CD4-positive, alpha-beta T cell (primary cell): Measurements from ENCODE around the gene NMBR. TPM values are rescaled to one million over a fixed set of nuclear protein-coding genes. Genes with fewer than 3 reads are reported as not detected.

ENCODE experiments used
- ATAC-seq: fragments of 200-7000 bp; cut with Tn5 transposase; one replicate; pipeline ENCODE4 v1.10.0; 2022; ENCODE audit warnings: mild to moderate bottlenecking; ENCODE audit not compliant: poor library complexity
- CTCF ChIA-PET: fragments of 350-600 bp; sonication (Branson Sonifier 250); formaldehyde crosslinking; loops from one replicate; lab custom pipeline; 2021; ENCODE audit warnings: antibody characterized with exemption, inconsistent platforms; lab: Charles Lee
- POLR2A ChIA-PET: fragments of 350-600 bp; sonication (Branson Sonifier 250); formaldehyde crosslinking; loops from one replicate; lab custom pipeline; 2021; ENCODE audit warnings: antibody characterized with exemption, inconsistent platforms; lab: Charles Lee
- DNase-seq, 14 experiments: peaks; one replicate each; pipeline ENCODE4 v3.0.0-alpha.2; 2013 to 2020; ENCODE audit warnings: mixed read lengths in 2 of 14
- H3K27ac ChIP-seq, 2 donors: one replicate each; pipeline versions ENCODE4 v1.5.1 to v1.7.0; 2013; ENCODE audit warnings: low read length in 2 of 2, low read depth in 1 of 2, mild to moderate bottlenecking in 1 of 2
- H3K27me3 ChIP-seq, 2 experiments: 1 replicate in 1 of 2; 2 replicates in 1 of 2; pipeline versions ENCODE4 v1.6.1 to v1.7.0; 2013; ENCODE audit warnings: low read length in 2 of 2, control low read depth in 1 of 2, mild to moderate bottlenecking in 1 of 2, moderate library complexity in 1 of 2; ENCODE audit not compliant: insufficient read depth in 2 of 2, control insufficient read depth in 1 of 2
- H3K36me3 ChIP-seq: one replicate; pipeline ENCODE4 v1.6.1; 2013; ENCODE audit warnings: low read length, control low read depth; ENCODE audit not compliant: insufficient read depth
- H3K4me1 ChIP-seq: one replicate; pipeline ENCODE4 v1.6.1; 2013; ENCODE audit warnings: low read length, control low read depth; ENCODE audit not compliant: insufficient read depth
- H3K4me3 ChIP-seq: one replicate; pipeline ENCODE4 v1.5.1; 2013; ENCODE audit warnings: mild to moderate bottlenecking, low read length, moderate library complexity
- H3K9me3 ChIP-seq, 2 experiments: 1 replicate in 1 of 2; 2 replicates in 1 of 2; pipeline versions ENCODE4 v1.6.1 to v1.7.0; 2013; ENCODE audit warnings: low read length in 2 of 2, mild to moderate bottlenecking in 2 of 2, control low read depth in 1 of 2, moderate library complexity in 1 of 2; ENCODE audit not compliant: control insufficient read depth in 1 of 2, insufficient read depth in 1 of 2
- H3K27ac Mint-ChIP-seq: one replicate; pipeline ENCODE4 v1.8.0; 2020; ENCODE audit warnings: mixed read lengths
- H3K27me3 Mint-ChIP-seq: one replicate; pipeline ENCODE4 v1.8.0; 2021; ENCODE audit warnings: mixed read lengths
- H3K36me3 Mint-ChIP-seq: one replicate; pipeline ENCODE4 v1.8.0; 2021; ENCODE audit warnings: low read depth, mixed read lengths
- H3K4me1 Mint-ChIP-seq: one replicate; pipeline ENCODE4 v1.8.0; 2021; ENCODE audit warnings: low read depth, mixed read lengths
- H3K4me3 Mint-ChIP-seq: one replicate; pipeline ENCODE4 v1.8.0; 2020; ENCODE audit warnings: mild to moderate bottlenecking, mixed read lengths
- H3K9me3 Mint-ChIP-seq: one replicate; pipeline ENCODE4 v1.8.0; 2020; ENCODE audit warnings: mixed read lengths
- CTCF ChIP-seq: fragments of 200-600 bp; IDR thresholded peaks from one replicate; pipeline ENCODE4 v1.8.0; 2022; ENCODE audit warnings: antibody characterized with exemption, mild to moderate bottlenecking
- intact Hi-C, 2 experiments: fragments of 100-400 bp; cut with DNase I in 1 of 2; cut with micrococcal nuclease in 1 of 2; formaldehyde crosslinking; loops; one replicate each; pipeline versions ENCODE4 v1.15.1 to v1.9.0; 2023 to 2025; cut with DNase I, micrococcal nuclease
- total RNA-seq, 174 experiments: library from RNA in 2 of 174; stranded (reverse) in 2 of 174; gene quantifications; one replicate each; pipeline ENCODE4 v1.2.3 and lab custom pipeline; 2021 to 2026

NMBR gene
- total RNA-seq, 2 experiments from 2014 or later = not detected

- no peaks in the 10 kb centered on the region for H3K36me3 Mint-ChIP-seq
- CTCF ChIA-PET = no interaction called here
- Histone ChIP-seq H3K27me3 (no peaks in the 10 kb centered on the region), H3K36me3 (no peaks in the 10 kb centered on the region), H3K27ac (no peak overlapping the region), H3K4me3 (no peak overlapping the region), H3K9me3 (no peaks in the 10 kb centered on the region), H3K4me1 (no peaks in the 10 kb centered on the region)
- H3K27me3 Mint-ChIP-seq = peaks cover 4% of the 10 kb centered on the region
- ATAC-seq = no peak
- H3K4me3 Mint-ChIP-seq = no peak overlapping the region
- no peaks in the 10 kb centered on the region for H3K4me1 Mint-ChIP-seq
- POLR2A ChIA-PET = no interaction called here
- no peak for DNase-seq
- H3K27ac Mint-ChIP-seq = no peak overlapping the region
- H3K9me3 Mint-ChIP-seq = no peaks in the 10 kb centered on the region
- no peak for TF ChIP-seq CTCF
- intact Hi-C loops = no loop called here
Observed at GRCh38 chr6:142035890-142036289, 111.0 kb downstream of the NMBR start.

- ChIA-PET POLR2A (no interaction called here), CTCF (interaction anchor here (0.9 kb wide), 1 partner anchor 11 kb away, joined by 3 read pairs; no protein-coding TSS in a partner anchor)
- no peaks in the 10 kb centered on the region for H3K4me1 ChIP-seq
- Mint-ChIP-seq H3K4me3 (no peak overlapping the region), H3K27me3 (no peaks in the 10 kb centered on the region), H3K27ac (no peak overlapping the region), H3K4me1 (no peaks in the 10 kb centered on the region), H3K36me3 (no peaks in the 10 kb centered on the region), H3K9me3 (peaks cover 3% of the 10 kb centered on the region)
- DNase-seq = no peak
- H3K9me3 ChIP-seq = no peaks in the 10 kb centered on the region
- no peak overlapping the region for H3K4me3 ChIP-seq
- intact Hi-C loops = no loop called here
- H3K27ac ChIP-seq = no peak overlapping the region
- TF ChIP-seq CTCF = no peak
- no peak for ATAC-seq
- no peaks in the 10 kb centered on the region for H3K36me3 ChIP-seq
- H3K27me3 ChIP-seq = no peaks in the 10 kb centered on the region
Observed at GRCh38 chr6:142031035-142031434, 115.9 kb downstream of the NMBR start.

- peak overlapping the region; percentile 59 for H3K4me3 Mint-ChIP-seq
- DNase-seq = no peak
Observed at GRCh38 chr6:142030115-142030619, 116.8 kb downstream of the NMBR start.

More at GRCh38 chr6:142030115-142030619, 116.8 kb downstream of the NMBR start:
- Histone ChIP-seq H3K27ac (no peak overlapping the region), H3K9me3 (no peaks in the 10 kb centered on the region), H3K36me3 (no peaks in the 10 kb centered on the region), H3K4me3 (no peak overlapping the region), H3K27me3 (no peaks in the 10 kb centered on the region), H3K4me1 (no peaks in the 10 kb centered on the region)
- POLR2A ChIA-PET = no interaction called here
- H3K36me3 Mint-ChIP-seq = no peaks in the 10 kb centered on the region
- intact Hi-C loops = no loop called here
- CTCF ChIA-PET = no interaction called here
- H3K27ac Mint-ChIP-seq = no peak overlapping the region
- H3K27me3 Mint-ChIP-seq = no peaks in the 10 kb centered on the region
- no peak for TF ChIP-seq CTCF
- H3K4me1 Mint-ChIP-seq = no peaks in the 10 kb centered on the region
- no peak for ATAC-seq
- peaks cover 3% of the 10 kb centered on the region for H3K9me3 Mint-ChIP-seq
